GM12892 (cell line): ENCODE results near the gene PRSS12.

Experiments used
- POLR2A ChIP-seq: IDR thresholded peaks from 2 replicates; pipeline ENCODE4 v1.6.1; 2011; ENCODE audit warnings: low read depth, low read length, control low read depth
- POLR2AphosphoS5 ChIP-seq: IDR thresholded peaks from 2 replicates; pipeline ENCODE4 v1.6.1; 2011; ENCODE audit warnings: low read depth, low read length, control low read depth
- TAF1 ChIP-seq: IDR thresholded peaks from 2 replicates; pipeline ENCODE4 v1.6.1; 2011; ENCODE audit warnings: low read depth, mild to moderate bottlenecking, control low read depth, low read length, borderline replicate concordance

GRCh38 chr4:118352843-118353533, at the start of gene PRSS12:
- TF ChIP-seq POLR2AphosphoS5, result no peak
- no peak for TF ChIP-seq POLR2A
- no peak for TF ChIP-seq TAF1
